ENCODE measurements around the gene UQCR10.
A peak's percentile ranks its signal among the peaks of the same experiment; 100 is the strongest.

DNA sequence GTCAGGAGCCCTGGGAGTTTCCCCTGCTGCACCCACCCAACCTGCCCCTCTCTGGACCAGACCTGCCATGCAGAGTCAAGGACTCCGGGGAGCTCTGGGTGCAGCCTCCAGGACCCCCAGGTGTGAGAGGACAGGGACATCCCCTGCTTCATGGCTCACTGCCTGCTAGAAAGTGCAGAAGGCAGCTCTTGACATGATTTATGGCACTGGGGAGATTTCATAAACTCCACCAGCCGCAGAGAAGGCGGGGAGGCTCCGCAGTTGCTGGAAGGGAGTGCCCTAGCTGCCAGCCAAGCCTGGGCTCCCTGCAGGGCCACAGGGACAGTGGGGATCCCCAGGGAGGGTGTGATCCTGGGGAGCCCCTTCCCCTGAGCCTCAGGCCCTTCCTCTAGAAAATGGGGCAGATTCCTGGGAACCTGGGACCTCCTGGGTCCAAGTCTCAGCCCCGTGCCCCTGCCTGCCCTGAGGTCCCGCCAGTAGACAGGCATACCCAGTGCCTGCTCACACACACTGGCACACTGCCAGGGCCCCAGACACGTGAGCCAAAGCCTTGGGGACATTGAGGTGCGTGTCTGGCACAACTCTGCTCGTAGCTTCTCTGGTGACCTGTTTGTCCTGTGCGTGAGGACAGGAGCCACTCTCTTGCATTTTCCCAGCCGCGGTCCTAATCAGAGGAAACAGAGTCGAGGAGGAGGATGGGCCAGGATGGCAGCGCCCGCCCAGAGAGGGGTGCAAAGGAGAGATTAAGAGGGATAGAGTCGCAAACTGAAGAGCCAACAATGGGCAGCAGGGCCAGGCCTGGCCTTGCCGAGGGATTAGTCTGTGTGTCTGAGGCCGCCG, 33.6 kb upstream of the UQCR10 start:
- TF ChIP-seq CTCF (IDR thresholded peaks at IDR 0.05), result no peak
- peak; percentile 3 for TF ChIP-seq POLR2AphosphoS5 (IDR thresholded peaks at IDR 0.05)
